EH (cell line): ENCODE data around the gene MTX1.
"Not testable (repeated sequence)": the region's sequence is repeated elsewhere in the genome, so short reads cannot be mapped to it uniquely, and the experiment has no call there.

Experiments used
- DNase-seq: peaks from one replicate; pipeline ENCODE4 v3.0.0-alpha.2; 2015; ENCODE audit warnings: low read depth

MTX1 gene

GRCh38 chr1:155209312-155209721 is 822 bp downstream of the MTX1 start:
- no peak for DNase-seq

- no peak for DNase-seq
Observed at GRCh38 chr1:155210314-155211104, 2.0 kb downstream of the MTX1 start.

GRCh38 chr1:155211381-155212050 is 3.0 kb downstream of the MTX1 start:
- not testable (repeated sequence) for DNase-seq

GRCh38 chr1:155212051-155212440 is 3.6 kb downstream of the MTX1 start:
- not testable (repeated sequence) for DNase-seq

GRCh38 chr1:155214702-155215101 is 6.2 kb downstream of the MTX1 start:
- not testable (repeated sequence) for DNase-seq

- DNase-seq: peak; percentile 75
Observed at GRCh38 chr1:155218854-155219591, 10.5 kb downstream of the MTX1 start.

- peak; percentile 32 for DNase-seq
Observed at GRCh38 chr1:155219592-155220031, 11.1 kb downstream of the MTX1 start.

GRCh38 chr1:155220211-155220965 is 11.9 kb downstream of the MTX1 start:
- DNase-seq: not testable (repeated sequence)

- DNase-seq: no peak
Observed at GRCh38 chr1:155223047-155223446, 14.6 kb downstream of the MTX1 start.

- DNase-seq: not testable (repeated sequence)
Observed at GRCh38 chr1:155225404-155225759, 16.9 kb downstream of the MTX1 start.

GRCh38 chr1:155226188-155226909 is 17.9 kb downstream of the MTX1 start:
- DNase-seq: peak; percentile 84

GRCh38 chr1:155226910-155227260 is 18.4 kb downstream of the MTX1 start:
- DNase-seq: peak; percentile 63

- DNase-seq: peak; percentile 99
Observed at GRCh38 chr1:155227261-155228095, 19.0 kb downstream of the MTX1 start.

GRCh38 chr1:155228096-155228427 is 19.6 kb downstream of the MTX1 start:
- DNase-seq: no peak

- DNase-seq: not testable (repeated sequence)
Observed at GRCh38 chr1:155231302-155231701, 22.8 kb downstream of the MTX1 start.

GRCh38 chr1:155232001-155232978 is 23.8 kb downstream of the MTX1 start:
- DNase-seq: peak; percentile 79

- not testable (repeated sequence) for DNase-seq
Observed at GRCh38 chr1:155233502-155233901, 25.0 kb downstream of the MTX1 start.

- DNase-seq: not testable (repeated sequence)
Observed at GRCh38 chr1:155235375-155235774, 26.9 kb downstream of the MTX1 start.

- peak; percentile 31 for DNase-seq
Observed at GRCh38 chr1:155236451-155236850, 28.0 kb downstream of the MTX1 start.
